ENCODE data around the gene STAP1. TPM values are rescaled to one million over a fixed set of nuclear protein-coding genes. Genes with fewer than 3 reads are reported as not detected.
"Not testable (repeated sequence)": the region's sequence is repeated elsewhere in the genome, so short reads cannot be mapped to it uniquely, and the experiment has no call there.

The STAP1 gene
- polyA plus RNA-seq, 1 donor (not counting 4 experiments of a cell fraction or from before 2014, with no cell fraction given) = not detected

- H3K4me2 ChIP-seq (ENCODE audit: control insufficient read depth, extremely low read depth, insufficient read depth, low read depth, low read length) = no peak overlapping the region
- no peak overlapping the region for H3K9ac ChIP-seq (ENCODE audit: control insufficient read depth, extremely low read depth, insufficient read depth, low read length)
- H3K27ac ChIP-seq (ENCODE audit: control insufficient read depth, insufficient read depth, low read length) = no peak overlapping the region
- no peaks in the 10 kb centered on the region for H3K79me2 ChIP-seq (ENCODE audit: control insufficient read depth, insufficient read depth, low read length)
- H2AFZ ChIP-seq (ENCODE audit: control insufficient read depth, low read length) = no peak overlapping the region
- peaks cover 11 to 13% of the 10 kb centered on the region in 2 experiments for H3K36me3 ChIP-seq (ENCODE audit: control insufficient read depth in 2 of 2, extremely low read depth in 1 of 2, insufficient read depth in 2 of 2, low read length in 2 of 2)
- no peak overlapping the region for H3K4me3 ChIP-seq (ENCODE audit: control insufficient read depth in 2 of 3, extremely low read depth in 1 of 3, insufficient read depth in 2 of 3, low read depth in 1 of 3, low read length in 3 of 3)
- H4K20me1 ChIP-seq (ENCODE audit: control insufficient read depth, extremely low read depth, insufficient read depth, low read length) = no peaks in the 10 kb centered on the region
- TF ChIP-seq CTCF (optimal IDR thresholded peaks at IDR 0.05 in 1 of 3, IDR thresholded peaks at IDR 0.05 in 1 of 3, conservative IDR thresholded peaks at IDR 0.05 in 1 of 3; ENCODE audit: extremely low read depth in 1 of 3, insufficient read depth in 2 of 3, low read length in 3 of 3) = no peak
- no peak for TF ChIP-seq EZH2 (IDR thresholded peaks at IDR 0.05; ENCODE audit: low read length)
- H3K27me3 ChIP-seq (ENCODE audit: control insufficient read depth, extremely low read depth, insufficient read depth, low read length) = no peaks in the 10 kb centered on the region
- DNase-seq (ENCODE audit: low read depth, low spot score) = no peak
- no peak for FAIRE-seq
- dilution Hi-C loops (cut with MboI; ENCODE audit: extremely low pct_ligation_motif_present, low sequenced_read_pairs) = no loop called here
- no peaks in the 10 kb centered on the region for H3K9me3 ChIP-seq (ENCODE audit: control insufficient read depth, low read depth, low read length)
- H3K9me1 ChIP-seq (ENCODE audit: control insufficient read depth, extremely low read depth, insufficient read depth, low read length) = no peaks in the 10 kb centered on the region
- H3K4me1 ChIP-seq (ENCODE audit: control insufficient read depth, extremely low read depth, insufficient read depth, low read length) = no peaks in the 10 kb centered on the region
These were observed 76.2 kb downstream of the STAP1 start for GRCh38 chr4:67634741-67635140.

GRCh38 chr4:67635331-67635730 lies 76.8 kb downstream of the STAP1 start:
- H3K36me3 ChIP-seq (ENCODE audit: control insufficient read depth in 2 of 2, extremely low read depth in 1 of 2, insufficient read depth in 2 of 2, low read length in 2 of 2) = peaks cover 11 to 13% of the 10 kb centered on the region in 2 experiments
- dilution Hi-C loops (cut with MboI; ENCODE audit: extremely low pct_ligation_motif_present, low sequenced_read_pairs) = no loop called here
- no peak for FAIRE-seq

GRCh38 chr4:67636978-67637377 lies 78.5 kb downstream of the STAP1 start:
- H3K27me3 ChIP-seq (ENCODE audit: control insufficient read depth, extremely low read depth, insufficient read depth, low read length); H3K4me2 ChIP-seq (ENCODE audit: control insufficient read depth, extremely low read depth, insufficient read depth, low read depth, low read length); H3K79me2 ChIP-seq (ENCODE audit: control insufficient read depth, insufficient read depth, low read length); H2AFZ ChIP-seq (ENCODE audit: control insufficient read depth, low read length); H3K4me3 ChIP-seq (ENCODE audit: control insufficient read depth in 2 of 3, extremely low read depth in 1 of 3, insufficient read depth in 2 of 3, low read depth in 1 of 3, low read length in 3 of 3); dilution Hi-C loops (cut with MboI; ENCODE audit: extremely low pct_ligation_motif_present, low sequenced_read_pairs); H4K20me1 ChIP-seq (ENCODE audit: control insufficient read depth, extremely low read depth, insufficient read depth, low read length); H3K9me1 ChIP-seq (ENCODE audit: control insufficient read depth, extremely low read depth, insufficient read depth, low read length); H3K27ac ChIP-seq (ENCODE audit: control insufficient read depth, insufficient read depth, low read length); H3K9me3 ChIP-seq (ENCODE audit: control insufficient read depth, low read depth, low read length); FAIRE-seq; DNase-seq (ENCODE audit: low read depth, low spot score); H3K4me1 ChIP-seq (ENCODE audit: control insufficient read depth, extremely low read depth, insufficient read depth, low read length); H3K9ac ChIP-seq (ENCODE audit: control insufficient read depth, extremely low read depth, insufficient read depth, low read length): not testable (repeated sequence)
- peaks cover 9 to 13% of the 10 kb centered on the region in 2 experiments for H3K36me3 ChIP-seq (ENCODE audit: control insufficient read depth in 2 of 2, extremely low read depth in 1 of 2, insufficient read depth in 2 of 2, low read length in 2 of 2)

More at GRCh38 chr4:67635331-67635730, 76.8 kb downstream of the STAP1 start:
- no peak for DNase-seq (ENCODE audit: low read depth, low spot score)
- no peak for TF ChIP-seq CTCF (optimal IDR thresholded peaks at IDR 0.05 in 1 of 3, IDR thresholded peaks at IDR 0.05 in 1 of 3, conservative IDR thresholded peaks at IDR 0.05 in 1 of 3; ENCODE audit: extremely low read depth in 1 of 3, insufficient read depth in 2 of 3, low read length in 3 of 3)
- TF ChIP-seq EZH2 (IDR thresholded peaks at IDR 0.05; ENCODE audit: low read length) = no peak
- Histone ChIP-seq H3K4me2 (ENCODE audit: control insufficient read depth, extremely low read depth, insufficient read depth, low read depth, low read length) (no peak overlapping the region), H3K27me3 (ENCODE audit: control insufficient read depth, extremely low read depth, insufficient read depth, low read length) (no peaks in the 10 kb centered on the region), H3K79me2 (ENCODE audit: control insufficient read depth, insufficient read depth, low read length) (no peaks in the 10 kb centered on the region), H3K9me3 (ENCODE audit: control insufficient read depth, low read depth, low read length) (no peaks in the 10 kb centered on the region), H3K4me3 (ENCODE audit: control insufficient read depth in 2 of 3, extremely low read depth in 1 of 3, insufficient read depth in 2 of 3, low read depth in 1 of 3, low read length in 3 of 3) (no peak overlapping the region), H3K9ac (ENCODE audit: control insufficient read depth, extremely low read depth, insufficient read depth, low read length) (no peak overlapping the region), H3K27ac (ENCODE audit: control insufficient read depth, insufficient read depth, low read length) (no peak overlapping the region), H3K9me1 (ENCODE audit: control insufficient read depth, extremely low read depth, insufficient read depth, low read length) (no peaks in the 10 kb centered on the region), H3K4me1 (ENCODE audit: control insufficient read depth, extremely low read depth, insufficient read depth, low read length) (no peaks in the 10 kb centered on the region), H2AFZ (ENCODE audit: control insufficient read depth, low read length) (no peak overlapping the region), H4K20me1 (ENCODE audit: control insufficient read depth, extremely low read depth, insufficient read depth, low read length) (no peaks in the 10 kb centered on the region)
